Left colon (tissue), 2 donors: ENCODE data around the gene CIRBP. TPM values are rescaled to one million over a fixed set of nuclear protein-coding genes. Genes with fewer than 3 reads are reported as not detected.
A peak's percentile ranks its signal among the peaks of the same experiment; 100 is the strongest.

ENCODE experiments used
- ATAC-seq: fragments of 200-7000 bp; cut with Tn5 transposase; one replicate; pipeline ENCODE4 v1.9.1; 2020; ENCODE audit warnings: mild to moderate bottlenecking, moderate library complexity
- DNase-seq, 2 donors: peaks; one replicate each; pipeline ENCODE4 v3.0.0-alpha.2; 2020
- intact Hi-C, 2 donors: fragments of 100-400 bp; cut with DNase I in 1 of 2; cut with micrococcal nuclease in 1 of 2; formaldehyde crosslinking; loops; one replicate each; pipeline versions ENCODE4 v1.11.2 to v1.14.0; 2022; cut with DNase I, micrococcal nuclease
- total RNA-seq, 2 donors: library from RNA; stranded (reverse); fragmentation: NEBNext Ultra II Directional; extraction: Animal tissue kit (Norgen Biotek cat#: 25700); gene quantifications; one replicate each; pipeline ENCODE4 v1.2.1, GENCODE V29; 2021
- donor health status: DM: no; HTN: no; CAD: no.
- donor health status: DM: yes; HTN: yes; CAD: no.

CIRBP gene
- total RNA-seq, 2 donors from 2014 or later = 220 to 267 TPM

DNA sequence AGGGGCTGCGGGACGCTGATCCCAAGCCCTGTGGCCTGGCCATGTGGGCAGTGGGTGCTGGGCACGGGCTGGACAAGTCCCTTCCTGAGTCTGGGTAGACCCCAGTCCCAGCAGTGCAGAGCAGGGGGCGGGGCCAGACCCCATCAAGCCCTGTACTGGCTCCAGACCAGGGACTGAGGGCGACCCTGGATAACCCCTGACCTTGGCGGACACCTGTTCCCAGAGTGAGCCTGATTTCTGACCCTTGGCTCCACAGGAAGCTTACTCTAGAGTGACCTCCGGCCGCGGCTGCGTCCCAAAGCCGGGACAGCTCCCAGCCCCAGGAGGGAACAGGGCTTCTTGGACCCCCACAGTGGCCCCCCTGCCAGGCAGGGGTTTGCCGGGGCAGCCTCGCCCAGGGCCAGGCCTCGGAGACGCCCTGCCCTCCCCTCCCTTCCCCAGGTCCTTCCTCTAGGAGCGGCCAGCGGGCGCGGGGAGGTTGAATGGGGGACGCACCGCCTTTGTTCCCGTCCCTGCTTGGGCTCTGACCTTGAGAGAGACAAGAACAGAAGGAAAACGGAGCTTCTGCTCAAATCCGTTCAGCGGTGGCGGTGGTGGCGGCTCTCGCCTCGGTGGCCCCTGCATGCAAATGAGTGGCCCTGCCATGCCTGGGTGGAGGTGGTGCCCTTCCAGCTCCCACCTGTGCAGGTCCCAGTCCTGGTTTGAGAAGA is 14.2 kb downstream of the CIRBP start:
- DNase-seq (peak in 1 of 2 donors; percentile 41), ATAC-seq (peak; percentile 33)
- intact Hi-C loops = no loop called here

GRCh38 chr19:1283917-1284292 is 14.8 kb downstream of the CIRBP start:
- intact Hi-C loops = no loop called here
- no peak for ATAC-seq

GRCh38 chr19:1284293-1284978 is 15.3 kb downstream of the CIRBP start:
- intact Hi-C loops = no loop called here
- peak; percentile 72 to 81 for DNase-seq
- peak; percentile 72 for ATAC-seq

More at GRCh38 chr19:1283917-1284292, 14.8 kb downstream of the CIRBP start:
- no peak for DNase-seq

- DNase-seq (no peak), ATAC-seq (no peak)
- intact Hi-C loops = no loop called here
Observed at GRCh38 chr19:1284979-1285736, 16.0 kb downstream of the CIRBP start.

DNA sequence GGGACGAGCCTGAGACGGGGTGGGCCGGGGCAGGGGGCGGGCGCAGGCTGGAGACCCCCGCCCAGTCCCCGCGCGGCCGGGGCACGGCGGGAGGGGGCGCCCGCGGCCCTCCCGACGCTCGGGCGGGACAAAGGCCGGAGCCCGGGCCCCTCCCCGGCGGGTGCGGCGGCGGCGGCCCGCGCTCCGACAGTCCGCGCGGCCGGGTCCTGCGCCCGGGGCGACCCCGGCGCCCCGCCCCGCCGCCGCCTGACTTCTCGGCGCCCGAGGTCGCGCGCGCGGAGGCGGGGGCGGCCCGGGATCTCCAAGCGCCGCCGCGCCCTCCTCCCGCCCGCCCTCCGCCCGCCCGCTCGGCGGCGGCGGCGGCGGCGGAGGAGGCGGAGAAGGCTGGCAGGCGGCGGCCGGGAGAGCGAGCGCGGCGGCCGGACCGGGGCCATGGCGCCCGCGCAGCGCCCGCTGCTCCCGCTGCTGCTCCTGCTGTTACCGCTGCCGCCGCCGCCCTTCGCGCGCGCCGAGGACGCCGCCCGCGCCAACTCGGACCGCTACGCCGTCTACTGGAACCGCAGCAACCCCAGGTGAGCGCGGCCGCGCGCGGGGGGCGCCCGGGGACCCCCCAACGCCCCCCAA is 16.7 kb downstream of the CIRBP start, which contains the start of gene EFNA2:
EFNA2 (plus strand) TSS at position 137 of the 624 bp plus-strand sequence; CDS start at position 433, 296 bp downstream.
- DNase-seq = no peak
- intact Hi-C loops = no loop called here
- ATAC-seq = peak; percentile 27

- intact Hi-C loops = no loop called here
- no peak for ATAC-seq
- peak in 1 of 2 donors; percentile 42 for DNase-seq
Observed at GRCh38 chr19:1286487-1287353, 17.6 kb downstream of the CIRBP start.

GRCh38 chr19:1287354-1288225 is 18.5 kb downstream of the CIRBP start:
- intact Hi-C loops = no loop called here
- no peak for ATAC-seq
- DNase-seq = no peak

DNA sequence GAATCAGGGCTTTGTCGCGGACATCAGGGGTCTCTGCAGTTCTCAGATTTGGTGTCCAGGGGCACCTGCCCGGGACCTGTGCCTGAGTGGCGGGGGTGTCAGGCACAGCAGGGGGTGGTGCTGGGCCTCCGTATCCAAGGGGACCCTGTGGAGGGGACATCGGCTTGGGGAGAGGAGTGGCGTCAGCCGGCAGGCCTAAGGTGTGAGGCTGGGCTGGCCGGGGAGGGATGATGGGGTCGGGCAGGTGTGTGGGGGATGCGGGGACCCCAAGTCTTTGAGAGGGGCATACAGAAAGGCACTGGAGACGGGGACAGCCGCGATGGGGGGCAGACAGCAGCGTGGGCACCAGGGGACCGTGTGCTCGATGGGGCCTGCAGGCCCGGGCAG is 19.1 kb downstream of the CIRBP start:
- intact Hi-C loops = no loop called here
- DNase-seq (no peak), ATAC-seq (no peak)

GRCh38 chr19:1288833-1289685 is 19.9 kb downstream of the CIRBP start:
- ATAC-seq (no peak), DNase-seq (no peak)

GRCh38 chr19:1289686-1290025 is 20.5 kb downstream of the CIRBP start:
- DNase-seq = no peak
- no peak for ATAC-seq
- intact Hi-C loops = no loop called here

More at GRCh38 chr19:1288833-1289685, 19.9 kb downstream of the CIRBP start:
- intact Hi-C loops = no loop called here

- ATAC-seq = no peak
- intact Hi-C loops = no loop called here
- no peak for DNase-seq
Observed at GRCh38 chr19:1290196-1290702, 21.1 kb downstream of the CIRBP start.

GRCh38 chr19:1290703-1291651 is 21.8 kb downstream of the CIRBP start:
- peak; percentile 81 to 89 for DNase-seq
- intact Hi-C loops = no loop called here
- ATAC-seq = peak; percentile 82

DNA sequence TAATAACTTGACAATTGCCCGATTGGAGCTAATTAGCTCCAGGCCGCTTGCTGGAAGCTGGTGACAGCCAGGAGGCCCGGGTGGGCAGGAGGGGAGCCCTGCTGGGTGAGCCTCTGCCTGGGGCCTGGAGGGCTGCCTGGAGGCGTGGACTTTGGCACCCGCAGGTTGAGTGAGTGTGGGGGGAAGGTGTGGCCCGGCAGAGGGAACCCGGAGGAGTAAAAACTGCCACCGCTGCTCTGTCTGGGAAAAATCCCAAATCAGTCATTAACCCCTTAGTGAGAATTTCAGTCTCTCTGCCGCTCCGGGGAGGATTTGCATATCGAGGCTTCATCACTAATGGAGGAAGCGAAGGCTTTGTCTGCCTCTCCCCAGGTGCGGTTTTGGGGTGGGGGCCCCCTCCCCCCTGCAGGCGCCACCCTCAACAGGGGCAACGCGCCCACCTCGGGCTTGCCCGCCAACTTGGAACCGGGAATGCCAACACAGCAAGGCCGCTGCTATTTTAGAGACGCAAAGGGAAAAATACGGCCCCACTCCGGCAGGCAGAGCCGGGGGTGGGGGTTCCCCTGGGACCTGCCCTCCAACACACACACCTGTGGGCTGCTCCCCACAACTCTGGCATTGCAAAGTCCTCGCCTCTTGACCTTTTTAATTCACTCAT is 22.8 kb downstream of the CIRBP start:
- DNase-seq (no peak), ATAC-seq (peak; percentile 69)
- intact Hi-C loops = no loop called here

GRCh38 chr19:1292419-1293151 is 23.5 kb downstream of the CIRBP start:
- DNase-seq = no peak
- intact Hi-C loops = no loop called here
- peak; percentile 12 for ATAC-seq
